Lung (tissue), 12 donors: ENCODE measurements around the gene TMEM17. TPM values are rescaled to one million over a fixed set of nuclear protein-coding genes. Genes with fewer than 3 reads are reported as not detected.

Source experiments
- ATAC-seq: fragments of 200-7000 bp; cut with Tn5 transposase; one replicate; pipeline ENCODE4 v1.9.1; 2020; ENCODE audit warnings: moderate number of reproducible peaks; ENCODE audit not compliant: insufficient read depth, low FRiP score
- DNase-seq, 3 donors: peaks; one replicate each; pipeline ENCODE4 v3.0.0-alpha.2; 2013 to 2017
- H3K27ac ChIP-seq, 2 donors: one replicate each; pipeline ENCODE4 v1.5.1; 2013; ENCODE audit warnings: mild to moderate bottlenecking in 2 of 2, moderate library complexity in 2 of 2, control low read depth in 1 of 2, inconsistent platforms in 1 of 2, low read depth in 1 of 2, low read length in 1 of 2
- H3K27me3 ChIP-seq, 3 donors: one replicate each; pipeline ENCODE4 v1.5.1; 2013; ENCODE audit warnings: low read length in 2 of 3; ENCODE audit not compliant: control insufficient read depth in 3 of 3, insufficient read depth in 3 of 3
- H3K36me3 ChIP-seq, 4 donors: one replicate each; pipeline ENCODE4 v1.5.1; 2013; ENCODE audit warnings: low read length in 4 of 4, mild to moderate bottlenecking in 1 of 4, moderate library complexity in 1 of 4; ENCODE audit not compliant: control insufficient read depth in 4 of 4, insufficient read depth in 4 of 4
- H3K4me1 ChIP-seq, 5 donors: one replicate each; pipeline ENCODE4 v1.5.1; 2013; ENCODE audit warnings: low read length in 5 of 5, mild to moderate bottlenecking in 2 of 5, moderate library complexity in 1 of 5; ENCODE audit not compliant: control insufficient read depth in 5 of 5, insufficient read depth in 5 of 5
- H3K4me3 ChIP-seq: one replicate; pipeline ENCODE4 v1.5.1; 2013; ENCODE audit warnings: mild to moderate bottlenecking, control low read depth, moderate library complexity
- H3K9ac ChIP-seq, 2 donors: one replicate each; pipeline ENCODE4 v1.5.1; 2013; ENCODE audit warnings: low read length in 2 of 2, control low read depth in 1 of 2; ENCODE audit not compliant: insufficient read depth in 1 of 2
- H3K9me3 ChIP-seq, 4 donors: one replicate each; pipeline ENCODE4 v1.5.1; 2013; ENCODE audit warnings: low read length in 3 of 4, mild to moderate bottlenecking in 1 of 4, moderate library complexity in 1 of 4; ENCODE audit not compliant: control insufficient read depth in 4 of 4, insufficient read depth in 3 of 4
- WGBS, 2 donors: extraction: QIAGEN DNeasy Blood & Tissue Kit; methylation state at CpG; one replicate each; pipeline ENCODE4 v1.1.7; 2013; 5-methylcytosine and 5-hydroxymethylcytosine counted together
- polyA plus RNA-seq, 2 donors: library from polyadenylated mRNA; stranded (reverse); fragments of 200-250 nt; gene quantifications; one replicate each; pipeline ENCODE4 v1.2.1, GENCODE V29; 2013
- total RNA-seq, 2 donors: library from RNA; depleted of rRNA in 1 of 2; stranded (reverse); fragments of >200 nt in 1 of 2; gene quantifications; one replicate each; pipeline ENCODE4 v1.2.1, GENCODE V29; 2014 to 2021
- TF ChIP-seq, protein P1 (sequence below): IDR thresholded peaks from 2 replicates; pipeline ENCODE4 v1.5.1; 2012; ENCODE audit warnings: mild to moderate bottlenecking; ENCODE audit errors: control extremely low read depth, extremely low read depth
- donor health status: control.
- donor health status: control.
- donor health status: Bipolar disorder and iron deficiency.
- donor health status: healthy.
- donor health status: DM: yes; HTN: yes; CAD: no.

Gene TMEM17
- total and polyA plus RNA-seq, 4 donors = 1.6 to 3.9 (median 2.7) TPM

DNA sequence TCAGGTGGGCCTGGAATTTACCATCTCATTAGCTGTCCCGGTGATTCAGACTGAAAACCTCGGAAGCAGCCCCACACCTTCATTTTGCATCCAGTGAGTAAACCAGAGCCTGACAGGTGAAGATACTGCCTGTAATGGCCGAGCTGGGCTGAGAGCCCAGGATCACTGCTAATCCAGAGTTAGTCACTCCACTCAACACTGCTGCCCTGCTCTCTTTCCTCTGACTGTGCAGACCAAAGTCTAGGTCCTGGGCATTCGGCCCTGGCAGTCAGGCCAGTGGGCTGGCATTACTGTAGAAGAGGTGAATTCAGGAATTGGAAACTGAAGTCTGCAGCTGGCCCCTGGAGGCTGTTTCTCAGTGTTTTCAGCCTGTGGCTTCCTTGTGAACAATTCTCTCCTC is 44.3 kb downstream of the TMEM17 start:
- Histone ChIP-seq H3K27ac (no peak overlapping the region), H3K36me3 (no peaks in the 10 kb centered on the region), H3K9ac (no peak overlapping the region), H3K9me3 (no peaks in the 10 kb centered on the region), H3K4me1 (peaks cover 0 to 19% (median 9%) of the 10 kb centered on the region in 5 donors), H3K27me3 (no peaks in the 10 kb centered on the region), H3K4me3 (no peak overlapping the region)
- 87 to 92% methylated on average over 4 of the region's 4 CpGs for WGBS, 2 donors
- DNase-seq (no peak), ATAC-seq (peak; percentile 9)
- TF ChIP-seq, protein P1, sequence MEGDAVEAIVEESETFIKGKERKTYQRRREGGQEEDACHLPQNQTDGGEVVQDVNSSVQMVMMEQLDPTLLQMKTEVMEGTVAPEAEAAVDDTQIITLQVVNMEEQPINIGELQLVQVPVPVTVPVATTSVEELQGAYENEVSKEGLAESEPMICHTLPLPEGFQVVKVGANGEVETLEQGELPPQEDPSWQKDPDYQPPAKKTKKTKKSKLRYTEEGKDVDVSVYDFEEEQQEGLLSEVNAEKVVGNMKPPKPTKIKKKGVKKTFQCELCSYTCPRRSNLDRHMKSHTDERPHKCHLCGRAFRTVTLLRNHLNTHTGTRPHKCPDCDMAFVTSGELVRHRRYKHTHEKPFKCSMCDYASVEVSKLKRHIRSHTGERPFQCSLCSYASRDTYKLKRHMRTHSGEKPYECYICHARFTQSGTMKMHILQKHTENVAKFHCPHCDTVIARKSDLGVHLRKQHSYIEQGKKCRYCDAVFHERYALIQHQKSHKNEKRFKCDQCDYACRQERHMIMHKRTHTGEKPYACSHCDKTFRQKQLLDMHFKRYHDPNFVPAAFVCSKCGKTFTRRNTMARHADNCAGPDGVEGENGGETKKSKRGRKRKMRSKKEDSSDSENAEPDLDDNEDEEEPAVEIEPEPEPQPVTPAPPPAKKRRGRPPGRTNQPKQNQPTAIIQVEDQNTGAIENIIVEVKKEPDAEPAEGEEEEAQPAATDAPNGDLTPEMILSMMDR = no peak

DNA sequence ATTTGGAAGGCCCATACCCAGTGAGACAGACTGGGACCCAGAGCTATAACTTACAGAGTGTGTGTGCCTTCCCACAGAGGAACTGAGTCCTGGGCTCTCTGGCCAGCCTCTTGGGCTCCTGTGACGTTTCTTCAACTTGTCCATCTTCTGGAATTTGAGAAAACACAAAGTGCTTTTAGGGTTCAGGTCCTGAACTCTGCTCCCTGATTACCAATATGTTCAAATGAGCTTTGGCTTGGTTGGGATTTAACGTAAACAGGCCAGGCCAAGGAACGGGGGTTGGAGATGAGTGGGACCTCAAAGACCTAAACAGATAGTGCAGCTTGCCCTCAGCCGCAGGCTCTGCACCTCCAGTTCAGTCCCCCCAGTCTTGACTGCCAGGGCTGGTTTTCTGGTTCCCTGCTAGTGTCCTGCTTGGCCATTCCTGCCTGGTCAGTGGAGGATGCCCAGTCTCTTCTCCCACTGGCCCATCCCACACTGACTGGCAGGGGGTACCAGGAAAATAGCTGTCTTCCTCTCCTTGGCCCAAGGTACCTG is 44.9 kb downstream of the TMEM17 start:
- H3K27me3 ChIP-seq = no peaks in the 10 kb centered on the region
- WGBS, 2 donors = 71 to 94% methylated on average over 4 of the region's 4 CpGs
- TF ChIP-seq, protein P1 = no peak
- H3K9ac ChIP-seq = no peak overlapping the region
- no peaks in the 10 kb centered on the region for H3K9me3 ChIP-seq
- no peak for DNase-seq
- no peak for ATAC-seq
- no peak overlapping the region for H3K27ac ChIP-seq
- no peaks in the 10 kb centered on the region for H3K36me3 ChIP-seq
- peaks cover 0 to 14% (median 5%) of the 10 kb centered on the region in 5 donors for H3K4me1 ChIP-seq
- H3K4me3 ChIP-seq = no peak overlapping the region

DNA sequence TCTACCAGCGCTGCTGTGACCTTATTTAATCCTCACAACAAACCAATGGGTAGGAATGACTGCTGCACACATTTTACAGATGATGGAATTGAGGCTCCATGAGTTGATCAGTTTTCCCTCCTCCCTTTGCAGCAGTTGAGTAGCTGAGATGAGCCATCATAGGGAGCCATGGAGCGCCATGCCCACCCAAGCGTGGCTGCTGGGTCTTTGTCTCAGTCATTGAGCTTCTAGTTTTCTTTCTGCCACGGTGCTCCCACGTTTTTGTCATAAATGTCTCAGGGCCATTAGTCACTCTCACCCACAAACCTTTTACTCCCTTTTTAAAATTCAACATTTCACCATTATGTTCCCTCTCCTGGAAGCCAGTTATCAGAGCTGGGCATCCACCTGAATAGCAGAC is 45.8 kb downstream of the TMEM17 start:
- Histone ChIP-seq H3K9me3 (no peaks in the 10 kb centered on the region), H3K36me3 (no peaks in the 10 kb centered on the region), H3K27me3 (no peaks in the 10 kb centered on the region), H3K4me3 (no peak overlapping the region), H3K9ac (no peak overlapping the region), H3K4me1 (peaks cover 0 to 14% (median 5%) of the 10 kb centered on the region in 5 donors), H3K27ac (no peak overlapping the region)
- no peak for DNase-seq
- no peak for ATAC-seq
- TF ChIP-seq, protein P1 = no peak
- 86 to 89% methylated on average over 5 of the region's 5 CpGs for WGBS, 2 donors

DNA sequence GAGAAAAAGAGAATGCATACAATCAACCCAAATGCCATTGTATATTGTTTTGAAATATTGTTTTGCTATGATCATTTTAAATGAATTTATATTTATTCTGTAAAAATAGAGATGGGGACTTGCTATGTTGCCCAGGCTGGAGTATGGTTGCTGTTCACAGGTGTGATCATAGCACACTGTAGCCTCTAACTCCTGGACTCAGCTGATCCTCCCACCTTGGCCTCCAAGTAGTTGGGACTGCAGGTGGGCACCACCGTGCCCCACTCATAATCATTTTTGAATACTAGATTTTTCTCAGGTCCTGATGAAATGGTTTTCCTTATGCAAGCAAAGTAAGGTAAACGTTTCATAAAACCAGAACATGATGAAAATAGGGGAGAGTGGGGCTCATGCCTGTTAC is 46.3 kb downstream of the TMEM17 start:
- no peaks in the 10 kb centered on the region for H3K27me3 ChIP-seq

More for the DNA sequence above, 46.3 kb downstream of the TMEM17 start:
- H3K9ac ChIP-seq = no peak overlapping the region
- no peak overlapping the region for H3K4me3 ChIP-seq
- 77 to 80% methylated on average over 2 of the region's 2 CpGs for WGBS, 2 donors
- no peaks in the 10 kb centered on the region for H3K9me3 ChIP-seq
- no peak overlapping the region for H3K27ac ChIP-seq
- no peaks in the 10 kb centered on the region for H3K36me3 ChIP-seq
- no peak for DNase-seq
- H3K4me1 ChIP-seq = peaks cover 0 to 14% (median 5%) of the 10 kb centered on the region in 5 donors
- TF ChIP-seq, protein P1 = no peak
- ATAC-seq = no peak
